ENCODE measurements around the gene NPAS3.

DNA sequence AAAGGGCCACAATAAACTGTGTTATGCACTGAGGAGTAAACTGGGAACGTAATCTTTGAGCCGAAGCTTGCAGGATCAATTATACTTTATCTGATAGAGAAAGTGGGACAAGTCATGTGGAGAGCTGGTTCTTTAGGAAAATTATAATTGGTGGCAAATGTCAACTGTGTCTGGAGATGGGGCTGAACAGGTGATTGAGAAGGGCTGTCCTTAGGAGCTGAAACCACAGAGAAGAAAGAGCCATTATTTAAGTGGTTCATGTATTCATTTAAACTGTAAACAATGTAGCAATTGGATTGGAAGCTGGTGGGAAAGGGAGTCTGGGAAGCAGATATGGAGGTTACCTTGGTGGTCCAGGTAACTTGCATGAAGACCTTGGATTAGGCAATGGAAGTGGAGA is 193.1 kb downstream of the NPAS3 start:
- no peak for TF ChIP-seq POLR2A (IDR thresholded peaks at IDR 0.05)
- TF ChIP-seq, protein P1, sequence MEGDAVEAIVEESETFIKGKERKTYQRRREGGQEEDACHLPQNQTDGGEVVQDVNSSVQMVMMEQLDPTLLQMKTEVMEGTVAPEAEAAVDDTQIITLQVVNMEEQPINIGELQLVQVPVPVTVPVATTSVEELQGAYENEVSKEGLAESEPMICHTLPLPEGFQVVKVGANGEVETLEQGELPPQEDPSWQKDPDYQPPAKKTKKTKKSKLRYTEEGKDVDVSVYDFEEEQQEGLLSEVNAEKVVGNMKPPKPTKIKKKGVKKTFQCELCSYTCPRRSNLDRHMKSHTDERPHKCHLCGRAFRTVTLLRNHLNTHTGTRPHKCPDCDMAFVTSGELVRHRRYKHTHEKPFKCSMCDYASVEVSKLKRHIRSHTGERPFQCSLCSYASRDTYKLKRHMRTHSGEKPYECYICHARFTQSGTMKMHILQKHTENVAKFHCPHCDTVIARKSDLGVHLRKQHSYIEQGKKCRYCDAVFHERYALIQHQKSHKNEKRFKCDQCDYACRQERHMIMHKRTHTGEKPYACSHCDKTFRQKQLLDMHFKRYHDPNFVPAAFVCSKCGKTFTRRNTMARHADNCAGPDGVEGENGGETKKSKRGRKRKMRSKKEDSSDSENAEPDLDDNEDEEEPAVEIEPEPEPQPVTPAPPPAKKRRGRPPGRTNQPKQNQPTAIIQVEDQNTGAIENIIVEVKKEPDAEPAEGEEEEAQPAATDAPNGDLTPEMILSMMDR (IDR thresholded peaks at IDR 0.05), result no peak
